Activated naive CD8-positive, alpha-beta T cell treated with anti-CD3 and anti-CD28 coated beads, Interleukin-2, amount 10 ng/mL, durations not matched to agents 7 days and 5 days (primary cell): Measurements from ENCODE around the gene AGAP3. TPM values are rescaled to one million over a fixed set of nuclear protein-coding genes. Genes with fewer than 3 reads are reported as not detected.

Experiments used
- ATAC-seq: fragments of 150-1000 bp; cut with Tn5 transposase; one replicate; pipeline ENCODE4 v1.10.0; 2021; ENCODE audit warnings: low read depth, moderate library complexity
- POLR2A ChIA-PET: fragments of 350-600 bp; sonication (Branson Sonifier 250); formaldehyde crosslinking; loops from one replicate; lab custom pipeline; 2021; ENCODE audit warnings: antibody characterized with exemption; lab: Charles Lee
- DNase-seq: peaks from one replicate; pipeline ENCODE4 v3.0.0; 2021
- H3K27ac Mint-ChIP-seq: one replicate; pipeline ENCODE4 v1.8.0; 2022; ENCODE audit warnings: mild to moderate bottlenecking, mixed read lengths
- H3K27me3 Mint-ChIP-seq: one replicate; pipeline ENCODE4 v1.8.0; 2022; ENCODE audit warnings: mild to moderate bottlenecking, moderate library complexity, mixed read lengths
- H3K36me3 Mint-ChIP-seq: one replicate; pipeline ENCODE4 v1.8.0; 2021; ENCODE audit warnings: mild to moderate bottlenecking, mixed read lengths
- H3K4me1 Mint-ChIP-seq: one replicate; pipeline ENCODE4 v1.8.0; 2021; ENCODE audit warnings: mixed read lengths
- H3K4me3 Mint-ChIP-seq: one replicate; pipeline ENCODE4 v1.8.0; 2022; ENCODE audit warnings: mild to moderate bottlenecking, moderate library complexity, mixed read lengths
- H3K9me3 Mint-ChIP-seq: one replicate; pipeline ENCODE4 v1.8.0; 2021; ENCODE audit warnings: mixed read lengths
- total RNA-seq, 2 experiments: library from RNA; stranded (reverse); gene quantifications; one replicate each; pipeline ENCODE4 v1.2.3, GENCODE V29; 2021

The AGAP3 gene
- total RNA-seq, 2 experiments from 2014 or later = 31.7 to 32.7 TPM

DNA sequence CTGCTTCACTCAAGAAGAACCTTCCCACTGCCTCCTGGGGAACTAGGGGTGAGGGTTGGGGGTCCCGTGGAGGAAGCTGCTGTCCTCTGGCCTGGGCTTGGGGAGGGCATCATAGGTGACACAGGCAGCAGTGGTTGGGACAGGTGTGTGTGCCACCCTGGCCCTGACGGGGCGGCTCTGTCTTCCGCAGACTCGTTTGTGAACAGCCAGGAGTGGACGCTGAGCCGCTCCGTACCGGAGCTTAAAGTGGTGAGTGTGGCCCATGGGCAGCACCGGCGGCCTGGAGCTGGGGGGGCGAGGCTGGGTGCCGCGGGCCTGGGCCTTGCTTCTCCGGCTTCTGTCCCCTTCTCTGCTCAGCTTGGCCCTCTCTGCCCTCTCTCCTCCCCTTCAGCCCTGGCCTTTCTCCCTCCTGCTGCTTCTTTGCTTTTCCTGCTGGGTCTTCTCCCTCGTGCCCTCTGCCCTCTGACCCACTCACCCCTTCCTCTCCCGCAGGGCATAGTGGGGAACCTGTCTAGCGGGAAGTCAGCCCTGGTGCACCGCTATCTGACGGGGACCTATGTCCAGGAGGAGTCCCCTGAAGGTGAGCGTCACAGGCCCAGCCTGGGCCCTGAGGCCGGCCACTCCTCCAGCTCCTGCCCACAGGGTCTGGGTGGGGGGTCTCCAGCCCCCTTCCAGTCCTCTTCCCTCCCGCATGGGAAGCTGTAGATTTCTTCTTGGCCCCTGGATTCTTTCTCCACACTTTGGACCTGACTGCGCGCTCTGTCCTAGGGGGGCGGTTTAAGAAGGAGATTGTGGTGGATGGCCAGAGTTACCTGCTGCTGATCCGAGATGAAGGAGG is 30.5 kb downstream of the AGAP3 start:
- peaks cover 6% of the 10 kb centered on the region for H3K27me3 Mint-ChIP-seq
- ATAC-seq (no peak), DNase-seq (no peak)
- no peak overlapping the region for H3K27ac Mint-ChIP-seq
- POLR2A ChIA-PET = no interaction called here
- H3K4me1 Mint-ChIP-seq = peaks cover 4% of the 10 kb centered on the region
- H3K4me3 Mint-ChIP-seq = peak overlapping the region; percentile 58
- no peaks in the 10 kb centered on the region for H3K9me3 Mint-ChIP-seq
- H3K36me3 Mint-ChIP-seq = no peaks in the 10 kb centered on the region

GRCh38 chr7:151117565-151117964 is 31.3 kb downstream of the AGAP3 start:
- ATAC-seq (peak; percentile 26), DNase-seq (no peak)
- H3K27ac Mint-ChIP-seq = peak overlapping the region; percentile 64

DNA sequence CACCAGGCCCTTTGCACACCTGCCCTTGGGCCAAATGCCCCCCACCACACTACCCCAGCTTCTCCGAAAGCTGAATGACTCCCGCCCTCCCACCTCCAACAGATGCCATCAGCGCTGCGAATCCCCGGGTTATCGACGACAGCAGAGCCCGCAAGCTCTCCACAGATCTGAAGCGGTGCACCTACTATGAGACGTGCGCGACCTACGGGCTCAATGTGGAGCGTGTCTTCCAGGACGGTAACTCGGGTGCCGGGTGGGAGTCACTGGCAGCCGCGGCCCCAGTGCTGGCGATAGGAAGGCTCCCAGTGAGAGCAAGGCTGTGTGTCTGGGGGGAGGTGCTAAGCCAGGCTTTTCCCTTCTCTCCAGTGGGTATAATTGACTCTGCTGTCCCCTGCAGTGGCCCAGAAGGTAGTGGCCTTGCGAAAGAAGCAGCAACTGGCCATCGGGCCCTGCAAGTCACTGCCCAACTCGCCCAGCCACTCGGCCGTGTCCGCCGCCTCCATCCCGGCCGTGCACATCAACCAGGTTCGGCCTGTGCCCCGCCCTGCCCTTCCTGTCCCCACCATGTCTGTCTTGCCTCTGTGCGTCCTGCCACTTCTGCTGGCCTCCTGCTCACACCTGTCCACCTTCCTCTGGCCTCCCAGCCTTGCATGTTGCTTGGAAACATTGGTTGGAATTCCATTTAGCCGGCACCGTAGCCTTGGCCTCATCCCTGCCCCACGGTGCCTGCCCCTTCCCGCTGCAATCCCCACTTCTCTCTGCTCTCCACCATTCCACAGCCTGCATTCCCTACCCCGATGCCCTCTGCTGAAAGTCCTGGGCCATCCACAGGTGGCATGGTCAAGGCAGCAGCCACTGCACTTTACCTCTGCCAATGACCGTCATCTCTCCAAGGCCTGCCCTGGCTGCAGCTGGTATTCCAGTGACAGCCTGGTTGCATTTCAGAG is 32.1 kb downstream of the AGAP3 start:
- POLR2A ChIA-PET = no interaction called here
- no peaks in the 10 kb centered on the region for H3K36me3 Mint-ChIP-seq
- H3K9me3 Mint-ChIP-seq = no peaks in the 10 kb centered on the region
- peaks cover 3% of the 10 kb centered on the region for H3K27me3 Mint-ChIP-seq
- DNase-seq (no peak), ATAC-seq (no peak)
- H3K4me1 Mint-ChIP-seq = peaks cover 4% of the 10 kb centered on the region
- H3K4me3 Mint-ChIP-seq = no peak overlapping the region
- H3K27ac Mint-ChIP-seq = no peak overlapping the region

More at GRCh38 chr7:151117565-151117964, 31.3 kb downstream of the AGAP3 start:
- no peaks in the 10 kb centered on the region for H3K36me3 Mint-ChIP-seq
- H3K4me1 Mint-ChIP-seq = peaks cover 4% of the 10 kb centered on the region
- peaks cover 6% of the 10 kb centered on the region for H3K27me3 Mint-ChIP-seq
- POLR2A ChIA-PET = no interaction called here
- H3K4me3 Mint-ChIP-seq = peak overlapping the region; percentile 58
- H3K9me3 Mint-ChIP-seq = no peaks in the 10 kb centered on the region

- Mint-ChIP-seq H3K4me1 (peaks cover 4% of the 10 kb centered on the region), H3K9me3 (no peaks in the 10 kb centered on the region), H3K27ac (no peak overlapping the region), H3K4me3 (no peak overlapping the region), H3K36me3 (no peaks in the 10 kb centered on the region), H3K27me3 (peaks cover 2% of the 10 kb centered on the region)
- POLR2A ChIA-PET = no interaction called here
- DNase-seq (no peak), ATAC-seq (no peak)
These were observed 32.8 kb downstream of the AGAP3 start for GRCh38 chr7:151119055-151119415.

DNA sequence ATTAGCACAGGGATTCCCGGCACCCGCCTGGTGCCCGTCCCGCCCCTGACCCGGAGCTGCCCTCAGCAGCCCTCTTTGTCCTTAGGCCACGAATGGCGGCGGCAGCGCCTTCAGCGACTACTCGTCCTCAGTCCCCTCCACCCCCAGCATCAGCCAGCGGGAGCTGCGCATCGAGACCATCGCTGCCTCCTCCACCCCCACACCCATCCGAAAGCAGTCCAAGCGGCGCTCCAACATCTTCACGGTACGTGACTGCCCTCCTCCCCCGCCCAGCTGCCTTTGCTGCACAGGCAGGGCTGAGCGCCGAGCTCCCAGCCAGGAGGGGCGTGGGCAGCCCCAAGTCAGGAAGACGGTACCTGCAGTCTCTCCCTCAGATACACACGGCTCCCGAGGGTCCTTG is 33.6 kb downstream of the AGAP3 start:
- no peak for ATAC-seq
- H3K4me3 Mint-ChIP-seq = no peak overlapping the region

GRCh38 chr7:151120896-151121295 is 34.6 kb downstream of the AGAP3 start:
- DNase-seq = no peak
- H3K4me3 Mint-ChIP-seq = no peak overlapping the region
- no peak overlapping the region for H3K27ac Mint-ChIP-seq
- no peaks in the 10 kb centered on the region for H3K36me3 Mint-ChIP-seq
- peaks cover 1% of the 10 kb centered on the region for H3K27me3 Mint-ChIP-seq
- no peak for ATAC-seq
- POLR2A ChIA-PET = no interaction called here
- H3K4me1 Mint-ChIP-seq = peaks cover 4% of the 10 kb centered on the region
- no peaks in the 10 kb centered on the region for H3K9me3 Mint-ChIP-seq

More for the DNA sequence above, 33.6 kb downstream of the AGAP3 start:
- no peak overlapping the region for H3K27ac Mint-ChIP-seq
- no peaks in the 10 kb centered on the region for H3K36me3 Mint-ChIP-seq
- POLR2A ChIA-PET = no interaction called here
- no peak for DNase-seq
- H3K9me3 Mint-ChIP-seq = no peaks in the 10 kb centered on the region
- peaks cover 2% of the 10 kb centered on the region for H3K27me3 Mint-ChIP-seq
- peaks cover 4% of the 10 kb centered on the region for H3K4me1 Mint-ChIP-seq

DNA sequence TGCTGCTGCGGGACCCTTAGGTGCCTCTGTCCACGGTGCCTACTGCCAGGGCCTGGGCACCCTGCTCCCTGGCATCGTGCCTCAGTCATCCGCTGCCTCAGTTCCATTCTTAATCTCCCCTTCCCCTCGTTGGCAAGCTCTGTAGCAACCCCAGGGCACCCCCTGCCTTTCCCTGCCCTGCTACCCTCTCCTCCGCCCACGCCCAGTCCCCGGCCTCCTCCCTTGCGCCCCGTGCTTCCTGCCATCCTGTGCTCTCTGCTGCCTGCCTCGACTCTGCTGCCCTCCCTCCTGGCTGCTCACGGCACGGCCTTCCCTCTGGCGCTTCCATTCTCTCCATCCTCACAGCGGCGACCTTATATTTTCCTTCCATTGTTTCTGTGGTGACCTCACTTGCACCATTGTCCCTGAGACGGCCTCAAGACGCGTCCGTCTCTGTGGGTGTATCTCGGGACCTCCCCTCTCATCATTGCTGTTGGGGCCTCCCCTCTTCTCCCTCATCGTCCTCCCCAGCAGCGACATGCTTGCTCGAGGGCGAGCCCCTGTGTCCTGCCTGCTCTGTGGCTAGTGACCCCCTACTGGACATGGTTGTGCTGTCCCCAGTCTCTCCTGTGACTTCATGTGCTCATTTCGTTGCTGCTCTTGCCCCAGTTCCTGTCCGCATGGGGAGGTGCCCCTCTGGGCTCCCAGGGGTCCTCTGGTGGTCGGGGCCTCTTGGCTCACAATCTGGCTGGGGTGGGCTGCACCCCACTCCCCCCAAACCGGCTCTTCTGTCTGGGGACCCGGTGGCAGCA is 35.3 kb downstream of the AGAP3 start:
- no peak for ATAC-seq
- peaks cover 4% of the 10 kb centered on the region for H3K4me1 Mint-ChIP-seq

GRCh38 chr7:151122276-151122675 is 36.0 kb downstream of the AGAP3 start:
- Mint-ChIP-seq H3K4me1 (peaks cover 4% of the 10 kb centered on the region), H3K27ac (no peak overlapping the region), H3K27me3 (no peaks in the 10 kb centered on the region), H3K9me3 (no peaks in the 10 kb centered on the region), H3K36me3 (no peaks in the 10 kb centered on the region), H3K4me3 (no peak overlapping the region)
- POLR2A ChIA-PET = no interaction called here
- DNase-seq (no peak), ATAC-seq (no peak)

More for the DNA sequence above, 35.3 kb downstream of the AGAP3 start:
- POLR2A ChIA-PET = no interaction called here
- Mint-ChIP-seq H3K36me3 (no peaks in the 10 kb centered on the region), H3K27me3 (no peaks in the 10 kb centered on the region), H3K27ac (no peak overlapping the region), H3K4me3 (no peak overlapping the region), H3K9me3 (no peaks in the 10 kb centered on the region)
- DNase-seq = no peak

GRCh38 chr7:151122796-151123157 is 36.5 kb downstream of the AGAP3 start:
- POLR2A ChIA-PET = no interaction called here
- Mint-ChIP-seq H3K27ac (no peak overlapping the region), H3K36me3 (no peaks in the 10 kb centered on the region), H3K4me3 (no peak overlapping the region), H3K27me3 (no peaks in the 10 kb centered on the region), H3K9me3 (no peaks in the 10 kb centered on the region), H3K4me1 (peaks cover 1% of the 10 kb centered on the region)
- DNase-seq (no peak), ATAC-seq (no peak)

DNA sequence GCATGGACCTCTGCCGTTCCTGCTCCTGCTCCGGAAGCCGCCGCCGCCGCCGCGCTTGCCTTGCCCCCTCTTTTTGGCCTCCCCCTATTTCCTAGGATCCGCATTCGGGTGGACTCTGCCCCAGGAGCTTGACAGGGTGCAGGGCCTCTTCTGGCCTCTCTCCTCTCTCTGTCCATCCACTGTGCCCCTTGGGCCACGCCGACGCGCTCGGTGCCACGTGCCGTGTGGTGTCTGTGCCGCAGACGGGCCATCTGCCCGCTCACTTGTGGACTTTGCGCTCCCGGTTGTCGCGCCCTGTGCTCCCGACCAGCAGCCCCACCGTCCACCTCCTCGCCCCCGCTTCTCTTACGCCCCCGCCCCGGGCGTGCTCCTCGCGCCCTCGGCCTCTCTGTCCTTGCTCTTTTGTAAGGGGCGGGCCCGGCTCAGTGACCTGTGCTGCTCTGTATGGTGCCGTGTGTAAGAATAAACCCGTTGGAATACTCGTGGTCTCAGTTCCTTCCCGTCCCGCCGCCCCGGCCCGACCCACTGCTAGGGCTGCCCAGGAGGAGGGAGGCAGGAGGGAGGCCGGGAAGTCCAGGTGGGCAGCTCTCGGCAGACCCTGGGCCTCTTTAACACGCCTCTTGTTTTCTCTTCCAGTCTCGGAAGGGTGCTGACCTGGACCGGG is 37.0 kb downstream of the AGAP3 start:
- H3K4me3 Mint-ChIP-seq = no peak overlapping the region
- H3K36me3 Mint-ChIP-seq = no peaks in the 10 kb centered on the region
- DNase-seq = no peak
- POLR2A ChIA-PET = no interaction called here
- no peak for ATAC-seq
- H3K9me3 Mint-ChIP-seq = no peaks in the 10 kb centered on the region
- H3K4me1 Mint-ChIP-seq = peaks cover 1% of the 10 kb centered on the region
- H3K27me3 Mint-ChIP-seq = no peaks in the 10 kb centered on the region
- H3K27ac Mint-ChIP-seq = no peak overlapping the region

DNA sequence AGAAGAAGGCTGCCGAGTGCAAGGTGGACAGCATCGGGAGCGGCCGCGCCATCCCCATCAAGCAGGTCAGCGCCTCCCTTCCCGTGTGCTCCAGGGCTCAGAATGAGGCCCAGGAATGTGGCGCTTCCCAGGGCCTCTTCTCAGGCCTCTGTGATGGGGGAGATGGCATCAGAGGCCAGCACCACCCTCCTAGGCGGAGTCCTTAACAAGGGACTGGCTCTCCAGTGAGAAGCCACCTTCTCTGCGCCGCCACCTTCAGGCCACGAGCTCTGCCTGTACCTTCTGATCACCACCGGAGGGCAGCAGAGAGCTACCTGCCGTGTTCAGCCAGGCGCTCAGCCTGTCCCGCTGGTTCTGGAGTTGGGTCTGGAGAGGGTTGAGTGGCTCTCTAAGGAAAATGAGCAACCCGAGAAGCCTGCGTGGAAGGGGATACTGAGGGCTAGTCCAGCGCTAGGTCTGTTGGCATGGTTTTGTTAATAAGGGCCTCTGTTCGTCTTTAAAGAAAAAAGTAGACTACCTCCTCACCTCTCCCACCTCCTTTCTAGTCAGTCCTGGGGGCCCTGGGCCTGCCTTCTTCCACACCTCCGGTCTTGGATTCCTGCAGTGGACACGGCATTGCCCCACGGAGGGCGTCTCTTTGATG is 37.7 kb downstream of the AGAP3 start:
- no peaks in the 10 kb centered on the region for H3K27me3 Mint-ChIP-seq
- no peaks in the 10 kb centered on the region for H3K36me3 Mint-ChIP-seq
- no peaks in the 10 kb centered on the region for H3K9me3 Mint-ChIP-seq
- no peak overlapping the region for H3K27ac Mint-ChIP-seq
- ATAC-seq (peak; percentile 90), DNase-seq (peak; percentile 82)
- peaks cover 1% of the 10 kb centered on the region for H3K4me1 Mint-ChIP-seq
- POLR2A ChIA-PET = no interaction called here
- no peak overlapping the region for H3K4me3 Mint-ChIP-seq

DNA sequence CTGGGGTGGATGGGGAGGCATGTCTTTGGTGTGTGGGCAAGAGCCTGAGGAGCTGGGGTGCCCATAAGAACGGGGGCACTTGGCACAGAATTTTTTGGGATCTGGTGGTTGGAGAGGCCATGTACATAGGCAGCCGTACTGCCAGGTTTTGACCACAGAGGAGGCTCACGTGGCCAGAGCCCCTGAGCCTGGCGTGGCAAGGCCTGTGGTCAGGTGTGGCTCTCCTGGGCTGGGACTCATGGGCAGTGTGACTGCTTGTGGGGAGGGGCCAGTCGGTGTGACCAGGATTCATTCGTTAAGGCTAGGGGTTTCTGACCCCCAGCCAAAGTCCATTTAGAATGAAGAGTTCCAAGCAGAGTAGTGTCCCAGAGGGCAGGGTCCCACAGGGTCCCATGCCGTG is 38.2 kb downstream of the AGAP3 start:
- Mint-ChIP-seq H3K4me3 (no peak overlapping the region), H3K36me3 (no peaks in the 10 kb centered on the region), H3K27ac (no peak overlapping the region), H3K9me3 (no peaks in the 10 kb centered on the region), H3K27me3 (no peaks in the 10 kb centered on the region), H3K4me1 (peaks cover 1% of the 10 kb centered on the region)
- POLR2A ChIA-PET = no interaction called here
- no peak for ATAC-seq
- no peak for DNase-seq
